Osteocyte (in vitro differentiated cells): Measurements from ENCODE around the gene COG7. TPM values are rescaled to one million over a fixed set of nuclear protein-coding genes. Genes with fewer than 3 reads are reported as not detected.
"Not testable (repeated sequence)": the region's sequence is repeated elsewhere in the genome, so short reads cannot be mapped to it uniquely, and the experiment has no call there.

Experiments used
- DNase-seq: peaks from one replicate; pipeline ENCODE4 v3.0.0; 2021; ENCODE audit warnings: mixed read lengths; ENCODE audit not compliant: unreplicated experiment; ENCODE audit errors: extremely low spot score
- H3K27ac Mint-ChIP-seq: one replicate; pipeline ENCODE4 v1.8.0; 2021; ENCODE audit warnings: mild to moderate bottlenecking, mixed read lengths; ENCODE audit not compliant: unreplicated experiment
- H3K27me3 Mint-ChIP-seq: one replicate; pipeline ENCODE4 v1.8.0; 2021; ENCODE audit warnings: mixed read lengths; ENCODE audit not compliant: unreplicated experiment
- H3K36me3 Mint-ChIP-seq: one replicate; pipeline ENCODE4 v1.8.0; 2021; ENCODE audit warnings: mixed read lengths; ENCODE audit not compliant: unreplicated experiment
- H3K4me1 Mint-ChIP-seq: one replicate; pipeline ENCODE4 v1.8.0; 2021; ENCODE audit warnings: mixed read lengths; ENCODE audit not compliant: unreplicated experiment
- H3K4me3 Mint-ChIP-seq: one replicate; pipeline ENCODE4 v1.8.0; 2021; ENCODE audit warnings: mild to moderate bottlenecking, moderate library complexity, mixed read lengths; ENCODE audit not compliant: unreplicated experiment
- H3K9me3 Mint-ChIP-seq: one replicate; pipeline ENCODE4 v1.8.0; 2021; ENCODE audit warnings: mixed read lengths; ENCODE audit not compliant: unreplicated experiment
- total RNA-seq: library from RNA; stranded (reverse); gene quantifications from 2 replicates; pipeline ENCODE4 v1.2.1, GENCODE V29; 2021
- TF ChIP-seq, protein P1 (sequence below): fragments of 200-600 bp; sonication (generic); IDR thresholded peaks from 2 replicates; pipeline ENCODE4 v1.5.0; 2021; ENCODE audit warnings: antibody characterized with exemption, mild to moderate bottlenecking, moderate library complexity

The COG7 gene
- total RNA-seq, 1 donor from 2014 or later, result 25.4 TPM

GRCh38 chr16:23394141-23394831 lies 58.7 kb downstream of the COG7 start:
- Mint-ChIP-seq H3K27me3 (no peaks in the 10 kb centered on the region), H3K4me3 (no peak overlapping the region), H3K27ac (no peak overlapping the region), H3K4me1 (peaks cover 3% of the 10 kb centered on the region), H3K9me3 (no peaks in the 10 kb centered on the region), H3K36me3 (peaks cover 51% of the 10 kb centered on the region)
- no peak for DNase-seq
- TF ChIP-seq, protein P1, sequence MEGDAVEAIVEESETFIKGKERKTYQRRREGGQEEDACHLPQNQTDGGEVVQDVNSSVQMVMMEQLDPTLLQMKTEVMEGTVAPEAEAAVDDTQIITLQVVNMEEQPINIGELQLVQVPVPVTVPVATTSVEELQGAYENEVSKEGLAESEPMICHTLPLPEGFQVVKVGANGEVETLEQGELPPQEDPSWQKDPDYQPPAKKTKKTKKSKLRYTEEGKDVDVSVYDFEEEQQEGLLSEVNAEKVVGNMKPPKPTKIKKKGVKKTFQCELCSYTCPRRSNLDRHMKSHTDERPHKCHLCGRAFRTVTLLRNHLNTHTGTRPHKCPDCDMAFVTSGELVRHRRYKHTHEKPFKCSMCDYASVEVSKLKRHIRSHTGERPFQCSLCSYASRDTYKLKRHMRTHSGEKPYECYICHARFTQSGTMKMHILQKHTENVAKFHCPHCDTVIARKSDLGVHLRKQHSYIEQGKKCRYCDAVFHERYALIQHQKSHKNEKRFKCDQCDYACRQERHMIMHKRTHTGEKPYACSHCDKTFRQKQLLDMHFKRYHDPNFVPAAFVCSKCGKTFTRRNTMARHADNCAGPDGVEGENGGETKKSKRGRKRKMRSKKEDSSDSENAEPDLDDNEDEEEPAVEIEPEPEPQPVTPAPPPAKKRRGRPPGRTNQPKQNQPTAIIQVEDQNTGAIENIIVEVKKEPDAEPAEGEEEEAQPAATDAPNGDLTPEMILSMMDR, result no peak

GRCh38 chr16:23392223-23392600 lies 60.8 kb downstream of the COG7 start:
- Mint-ChIP-seq H3K4me1 (peaks cover 3% of the 10 kb centered on the region), H3K9me3 (no peaks in the 10 kb centered on the region), H3K36me3 (peaks cover 44% of the 10 kb centered on the region), H3K27ac (no peak overlapping the region), H3K27me3 (no peaks in the 10 kb centered on the region), H3K4me3 (no peak overlapping the region)
- DNase-seq, result no peak
- TF ChIP-seq, protein P1, result no peak

DNA sequence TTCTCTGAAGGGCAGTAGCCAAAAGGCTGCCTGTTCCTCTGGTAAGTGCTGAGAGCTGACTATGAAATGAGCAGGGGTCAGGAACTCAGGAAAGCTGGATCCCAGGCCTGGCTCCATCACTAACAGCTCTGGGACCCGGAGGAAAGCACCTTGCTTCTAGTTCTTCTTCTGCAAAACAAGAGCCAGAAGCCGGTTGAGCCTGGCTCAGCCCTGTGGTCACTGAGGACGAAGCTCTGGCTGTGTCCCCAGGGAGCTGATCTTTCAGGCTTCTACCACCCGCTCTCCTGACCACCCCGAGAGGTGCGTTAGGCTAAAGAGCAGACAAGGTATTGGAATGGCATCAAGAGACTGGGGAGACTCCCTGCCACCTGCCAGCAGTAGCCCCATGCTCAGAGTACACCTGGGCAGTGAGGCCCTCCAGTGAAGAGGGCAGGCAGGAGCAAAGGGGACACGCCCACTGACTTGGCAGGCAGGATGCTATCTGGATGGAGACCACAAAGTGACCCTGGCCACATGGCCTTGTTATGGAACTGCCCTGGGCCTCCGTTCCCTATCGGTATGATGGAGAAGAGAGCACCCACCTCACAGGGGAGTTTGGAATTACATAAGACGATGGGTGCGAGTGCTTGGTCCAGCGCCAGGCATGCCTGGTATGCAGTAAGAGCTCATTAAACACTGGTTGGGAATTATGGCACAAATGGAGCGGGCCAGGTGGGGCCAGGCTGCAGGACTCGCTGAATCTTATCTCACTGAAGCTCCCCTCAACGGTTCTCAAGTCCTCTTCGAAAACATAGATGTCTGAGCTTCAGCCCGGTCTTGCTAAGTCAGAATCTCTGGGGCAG lies 61.4 kb downstream of the COG7 start:
- H3K27ac Mint-ChIP-seq, result no peak overlapping the region
- H3K4me1 Mint-ChIP-seq, result peaks cover 3% of the 10 kb centered on the region
- no peak overlapping the region for H3K4me3 Mint-ChIP-seq
- no peak for DNase-seq
- H3K9me3 Mint-ChIP-seq, result no peaks in the 10 kb centered on the region
- TF ChIP-seq, protein P1, result no peak
- H3K27me3 Mint-ChIP-seq, result no peaks in the 10 kb centered on the region
- peaks cover 40% of the 10 kb centered on the region for H3K36me3 Mint-ChIP-seq

- H3K4me3 Mint-ChIP-seq, H3K27ac Mint-ChIP-seq: not testable (repeated sequence)
These were observed 63.1 kb downstream of the COG7 start for GRCh38 chr16:23389936-23390335.

DNA sequence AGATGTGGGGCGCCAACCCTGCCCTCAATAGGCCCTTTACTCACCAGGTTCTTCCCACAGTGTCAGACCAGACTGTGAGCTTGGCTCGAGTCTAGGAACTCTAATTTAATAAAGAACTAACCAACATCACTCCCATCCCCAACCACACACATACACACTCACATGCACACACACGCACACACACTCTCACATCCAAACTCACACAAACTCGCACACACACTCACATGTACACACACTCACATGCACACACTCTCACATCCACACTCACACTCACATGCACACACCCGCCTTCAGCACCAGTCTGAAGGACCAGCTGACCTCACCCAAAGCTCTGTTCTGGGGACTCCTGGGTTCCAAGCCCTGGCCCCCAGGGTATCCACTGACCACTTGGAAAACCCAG lies 63.8 kb downstream of the COG7 start:
- Mint-ChIP-seq H3K27me3 (no peaks in the 10 kb centered on the region), H3K36me3 (peaks cover 29% of the 10 kb centered on the region)

More at GRCh38 chr16:23389936-23390335, 63.1 kb downstream of the COG7 start:
- not testable (repeated sequence) for H3K9me3 Mint-ChIP-seq, H3K4me1 Mint-ChIP-seq, H3K27me3 Mint-ChIP-seq, DNase-seq
- peaks cover 33% of the 10 kb centered on the region for H3K36me3 Mint-ChIP-seq

More for the DNA sequence above, 63.8 kb downstream of the COG7 start:
- TF ChIP-seq, protein P1, result no peak
- Mint-ChIP-seq H3K4me3 (no peak overlapping the region), H3K9me3 (no peaks in the 10 kb centered on the region), H3K27ac (no peak overlapping the region), H3K4me1 (peaks cover under 1% of the 10 kb centered on the region)
- DNase-seq, result no peak
